Heart left ventricle (tissue), 13 donors: ENCODE data around the gene CXCL14.

ENCODE experiments used
- CTCF ChIP-seq, 12 donors: fragments of 200-600 bp; sonication (generic) in 4 of 12; IDR thresholded peaks; one replicate each; pipeline versions ENCODE4 v1.5.0 to v1.8.0; 2018 to 2022; ENCODE audit warnings: antibody characterized with exemption in 12 of 12, mild to moderate bottlenecking in 5 of 12
- POLR2A ChIP-seq, 2 donors: fragments of 450-650 bp; IDR thresholded peaks; one replicate each; pipeline ENCODE4 v1.6.1; 2017; ENCODE audit warnings: antibody characterized with exemption in 2 of 2, mild to moderate bottlenecking in 2 of 2, moderate library complexity in 2 of 2
- donor health status: ischemic (EF 13 %, LVEDD 7.1; RV severe dilation, severe dysfunction).
- donor health status: DM: no; HTN: yes; CAD: no.
- donor health status: DM: no; HTN: no; CAD: no.
- donor health status: ischemic (EF 25% LVEDD 6.9; RV normal size, moderate dysfunction).
- donor health status: ischemic (EF 25% LVEDD 5.7; RV mildly dilated, moderate dysfunction).
- donor health status: ischemic (EF 35%, LVEDD 5.7; RV mildly dilated, moderate dysfunction).
- donor health status: nonischemic (EF 11% LVEDD 7.7; RV severe dilation, severe dysfunction).
- donor health status: DM: yes; HTN: yes; CAD: no.
- donor health status: PGD.
- donor health status: ischemic (EF 29% LVEDD 5.4; RV normal size, mild dysfunction).
- donor health status: nonischemic (EF 23%, LVEDD 6.1; RV moderate dilation, normal function).

- TF ChIP-seq CTCF (IDR thresholded peaks at IDR 0.05) (no peak), POLR2A (IDR thresholded peaks at IDR 0.05) (no peak)
These were observed 22.2 kb downstream of the CXCL14 start for GRCh38 chr5:135556620-135557019.
